Stimulated activated CD4-positive, alpha-beta T cell treated with anti-CD3 and anti-CD28 coated beads, Interleukin-15, amount 100 ng/mL, for 1 hour (primary cell): ENCODE data around the gene MAG.

Source experiments
- DNase-seq, 2 donors: peaks; one replicate each; pipeline ENCODE4 v3.0.0-alpha.2; 2020; ENCODE audit warnings: low read depth in 1 of 2, low spot score in 1 of 2

Gene MAG

DNA sequence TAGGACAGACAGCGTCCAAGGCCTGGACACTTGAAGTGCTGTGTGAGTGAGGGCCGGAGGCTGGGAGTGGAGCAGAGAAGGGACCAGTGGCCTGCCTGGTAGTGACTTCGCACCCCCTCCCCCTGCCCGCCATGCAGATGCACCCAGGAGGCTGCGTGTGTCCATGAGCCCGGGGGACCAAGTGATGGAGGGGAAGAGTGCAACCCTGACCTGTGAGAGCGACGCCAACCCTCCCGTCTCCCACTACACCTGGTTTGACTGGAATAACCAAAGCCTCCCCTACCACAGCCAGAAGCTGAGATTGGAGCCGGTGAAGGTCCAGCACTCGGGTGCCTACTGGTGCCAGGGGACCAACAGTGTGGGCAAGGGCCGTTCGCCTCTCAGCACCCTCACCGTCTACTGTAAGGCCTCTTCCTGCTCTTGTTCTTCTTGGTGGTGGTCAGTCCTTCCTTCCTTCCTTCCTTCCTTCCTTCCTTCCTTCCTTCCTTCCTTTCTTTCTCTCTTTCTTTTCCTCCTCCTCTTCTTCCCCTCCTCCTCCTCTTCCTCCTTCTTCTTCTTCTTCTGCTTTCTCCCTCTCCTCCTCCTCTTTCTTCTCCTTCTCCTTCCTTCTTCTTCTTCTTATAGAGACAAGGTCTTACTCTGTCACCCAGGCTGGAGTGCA, 49.7 kb downstream of the MAG start:
- DNase-seq: no peak

DNA sequence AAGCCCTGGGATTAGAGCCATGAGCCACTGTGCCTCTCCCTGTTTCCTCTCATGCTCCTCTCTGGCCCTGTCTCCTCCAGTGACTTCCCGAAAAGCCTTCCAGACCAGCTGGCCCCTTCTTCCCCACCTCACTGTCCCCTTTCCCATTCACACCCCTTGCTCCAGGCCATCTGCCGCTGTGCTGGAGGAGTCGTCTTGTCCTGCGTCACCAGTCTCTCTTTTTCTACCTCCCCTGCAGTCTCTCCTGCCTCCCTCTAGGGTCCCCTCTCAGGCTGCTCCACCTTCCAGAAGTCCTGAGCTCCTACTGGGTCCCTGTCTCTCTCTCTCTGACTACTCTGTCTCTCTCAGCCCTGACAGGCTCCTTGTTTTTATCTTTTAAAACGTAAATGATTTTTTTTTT, 50.5 kb downstream of the MAG start:
- DNase-seq: no peak

DNA sequence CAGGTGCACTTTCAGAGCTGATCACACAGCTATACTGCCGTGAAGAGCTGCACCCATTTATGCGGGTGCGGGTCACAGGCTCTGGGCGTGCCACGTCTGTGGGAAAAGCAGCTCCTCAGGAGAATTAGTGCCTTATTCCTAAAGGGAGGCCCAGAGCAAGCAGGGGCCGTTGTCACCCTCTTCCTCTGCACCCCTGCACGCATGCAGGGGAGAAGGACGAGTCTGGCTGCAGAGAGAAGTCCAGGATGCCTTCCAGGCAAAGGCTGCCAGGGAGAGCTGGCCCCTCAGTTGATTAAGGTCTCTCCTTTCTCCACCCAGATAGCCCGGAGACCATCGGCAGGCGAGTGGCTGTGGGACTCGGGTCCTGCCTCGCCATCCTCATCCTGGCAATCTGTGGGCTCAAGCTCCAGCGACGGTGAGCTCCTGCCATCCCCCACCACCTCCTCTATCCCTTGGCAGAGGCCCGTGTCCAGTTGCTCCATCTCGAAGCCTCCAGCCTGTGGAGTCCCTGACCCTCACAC, 52.6 kb downstream of the MAG start:
- no peak for DNase-seq

DNA sequence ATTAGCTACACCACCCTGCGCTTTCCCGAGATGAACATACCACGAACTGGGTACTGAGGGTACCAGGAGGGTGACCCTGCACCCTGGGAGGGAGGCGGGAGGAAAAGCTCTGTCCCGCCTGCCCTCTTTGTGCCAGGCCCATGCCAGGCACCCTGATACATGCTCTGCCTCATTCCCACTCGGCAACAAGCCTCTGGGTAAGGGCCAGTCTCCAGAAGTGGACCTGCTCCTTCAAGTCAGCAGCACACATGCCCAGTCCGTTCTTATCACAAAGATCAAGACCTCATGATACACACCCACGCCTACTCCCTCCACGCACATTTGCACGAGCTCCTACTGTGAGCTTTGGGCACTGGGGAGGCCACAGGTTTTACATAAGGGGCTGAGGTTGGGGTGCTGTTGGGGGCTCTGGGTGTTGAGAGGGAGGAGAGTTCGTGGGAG, 53.7 kb downstream of the MAG start:
- no peak for DNase-seq

- DNase-seq: peak; percentile 48 to 54
These were observed 54.5 kb downstream of the MAG start for GRCh38 chr19:35346193-35347052.

GRCh38 chr19:35347171-35347929, 55.4 kb downstream of the MAG start, which contains the start of gene FFAR1:
Gene FFAR1, plus strand, starts transcription at chr19:35347902. Its CDS starts 3,650 bp downstream, at chr19:35351552.
- peak in 1 of 2 donors; percentile 22 for DNase-seq

GRCh38 chr19:35347930-35348298, 56.0 kb downstream of the MAG start:
- no peak for DNase-seq

- DNase-seq: no peak
These were observed 57.1 kb downstream of the MAG start for GRCh38 chr19:35348911-35349611.

DNA sequence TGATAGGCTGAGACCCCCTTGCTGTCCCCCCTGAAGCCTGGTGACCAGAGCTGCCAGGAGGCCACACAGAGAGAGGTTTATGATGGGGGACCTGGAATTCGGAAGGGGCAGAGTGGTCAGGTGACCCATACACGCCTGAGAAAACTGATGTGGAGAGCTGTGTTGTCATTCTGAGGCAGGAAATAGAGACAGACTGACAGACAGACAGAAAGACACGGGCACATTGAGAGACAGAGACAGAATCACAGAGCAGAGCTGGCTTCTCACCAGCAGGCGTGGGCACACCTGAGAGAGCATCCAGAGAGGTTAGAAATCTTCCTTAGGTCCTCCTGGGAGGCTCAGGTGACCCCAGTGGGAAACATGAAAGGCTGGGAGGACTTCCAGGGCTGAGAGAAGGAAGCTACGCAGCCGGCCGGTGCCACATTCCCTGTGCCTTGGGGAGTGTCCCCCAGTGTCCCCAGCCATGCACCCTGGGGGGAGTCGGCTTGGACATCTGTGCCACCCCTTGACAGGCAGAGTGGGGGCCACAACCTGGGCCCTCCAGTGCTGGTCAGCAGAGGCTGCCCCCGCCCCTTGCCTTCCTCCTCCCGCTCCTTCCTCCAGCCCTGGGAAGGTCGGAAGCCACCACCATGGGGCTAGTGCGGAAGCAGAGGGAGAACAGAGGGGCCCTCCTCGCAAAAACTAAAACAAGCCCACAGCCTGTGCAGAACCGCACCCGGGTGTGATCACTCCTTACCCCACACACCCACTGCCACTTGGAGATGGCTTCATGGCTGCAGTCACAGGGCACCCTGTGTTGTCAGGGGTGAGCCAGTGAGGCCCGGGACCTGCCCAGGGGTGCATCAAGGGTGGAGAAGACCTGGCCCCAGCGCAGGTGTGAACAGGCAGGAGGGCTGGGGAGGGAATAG, 57.9 kb downstream of the MAG start:
- DNase-seq: no peak

- no peak for DNase-seq
These were observed 58.6 kb downstream of the MAG start for GRCh38 chr19:35350591-35350990.

GRCh38 chr19:35351411-35352176, 59.6 kb downstream of the MAG start:
- no peak for DNase-seq

DNA sequence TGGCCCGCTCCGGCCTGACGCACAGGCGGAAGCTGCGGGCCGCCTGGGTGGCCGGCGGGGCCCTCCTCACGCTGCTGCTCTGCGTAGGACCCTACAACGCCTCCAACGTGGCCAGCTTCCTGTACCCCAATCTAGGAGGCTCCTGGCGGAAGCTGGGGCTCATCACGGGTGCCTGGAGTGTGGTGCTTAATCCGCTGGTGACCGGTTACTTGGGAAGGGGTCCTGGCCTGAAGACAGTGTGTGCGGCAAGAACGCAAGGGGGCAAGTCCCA, 60.2 kb downstream of the MAG start:
- DNase-seq: no peak

- DNase-seq: peak; percentile 34 to 43
These were observed 60.7 kb downstream of the MAG start for GRCh38 chr19:35352448-35353304.

- no peak for DNase-seq
These were observed 61.7 kb downstream of the MAG start for GRCh38 chr19:35353635-35354034.

GRCh38 chr19:35354898-35355297, 62.9 kb downstream of the MAG start:
- DNase-seq: no peak

DNA sequence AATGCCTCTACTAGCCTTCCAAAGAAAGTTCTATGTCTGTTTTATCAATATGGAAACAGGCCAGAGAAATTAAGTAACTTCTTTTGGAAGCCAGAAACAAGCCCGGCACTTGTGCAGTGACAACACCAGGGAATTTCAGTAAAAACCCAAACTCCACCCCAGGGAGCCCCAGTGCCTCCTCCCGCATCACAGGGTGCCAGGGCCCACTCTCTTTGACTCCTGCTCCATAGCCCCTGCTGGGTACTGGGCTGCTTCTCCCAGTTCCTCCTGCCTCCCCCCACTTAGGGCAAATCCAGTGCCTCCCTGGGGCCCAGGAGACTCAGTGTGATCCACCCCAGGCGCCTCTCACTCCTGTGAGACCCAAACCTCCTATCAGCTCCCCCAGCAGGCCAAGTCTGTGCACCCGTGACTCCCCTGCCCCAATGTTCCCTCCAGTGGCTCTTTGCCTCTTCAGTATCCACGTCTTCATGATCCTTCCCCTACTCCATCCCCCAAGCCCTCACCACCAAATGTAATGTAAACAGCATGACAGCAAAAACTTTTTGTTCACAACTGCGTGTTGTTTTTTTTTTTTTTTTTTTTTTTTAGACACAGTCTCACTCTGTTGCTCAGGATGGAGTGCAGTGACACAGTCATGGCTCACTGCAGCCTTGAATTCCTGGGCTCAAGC, 64.0 kb downstream of the MAG start:
- no peak for DNase-seq

DNA sequence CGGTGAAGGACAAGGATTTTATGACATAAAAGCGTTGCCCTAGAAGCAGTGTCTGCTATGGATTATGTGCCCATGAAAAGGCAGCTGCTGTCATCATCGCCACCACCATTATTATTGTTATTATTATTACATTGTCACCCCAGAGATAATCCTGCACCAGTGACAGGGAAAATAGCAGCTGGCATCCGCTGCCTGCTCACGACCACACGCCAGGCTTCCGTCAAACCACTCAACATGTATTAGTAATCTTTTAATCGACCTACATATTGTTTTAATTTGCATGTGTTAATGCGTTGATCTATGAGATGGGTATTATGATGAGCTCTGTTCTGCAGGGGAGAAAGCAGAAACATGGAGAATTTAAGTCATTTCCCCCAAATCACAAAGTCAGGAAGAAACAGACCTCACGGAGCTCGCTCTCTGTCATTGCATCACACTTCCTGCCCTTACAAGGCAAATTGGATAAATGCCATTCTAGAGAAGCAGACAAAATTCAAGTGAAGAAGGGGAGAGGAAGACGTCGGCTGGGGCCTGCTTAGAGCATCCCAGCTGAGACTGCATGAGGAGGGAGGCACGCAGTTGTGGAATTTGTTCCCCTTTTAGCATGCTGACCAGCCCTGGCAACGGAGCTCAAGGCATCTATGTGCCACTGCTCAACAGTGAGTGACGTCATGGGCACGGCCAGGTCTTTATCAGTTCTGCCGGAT, 66.1 kb downstream of the MAG start, which contains the start of gene FFAR3:
Gene FFAR3 (plus strand): TSS at position 594 of the 707 bp plus-strand sequence. CDS start 431 bp downstream, outside the sequence.
- DNase-seq: no peak
